8988T (cell line): ENCODE results near the gene OR10P1.
"Not testable (repeated sequence)": the region's sequence is repeated elsewhere in the genome, so short reads cannot be mapped to it uniquely, and the experiment has no call there.

ENCODE experiments used
- DNase-seq: peaks from one replicate; pipeline ENCODE4 v3.0.0; 2011

Gene OR10P1

GRCh38 chr12:55636853-55637252 lies at the start of gene OR10P1:
TSS of gene OR10P1 (plus strand) at chr12:55636892. CDS start at chr12:55636892, 0 bp downstream.
- no peak for DNase-seq

- not testable (repeated sequence) for DNase-seq
Measured at GRCh38 chr12:55590152-55590551, 46.5 kb upstream of the OR10P1 start.

GRCh38 chr12:55607821-55608594 lies 28.7 kb upstream of the OR10P1 start:
- no peak for DNase-seq

GRCh38 chr12:55610598-55610997 lies 26.1 kb upstream of the OR10P1 start:
- no peak for DNase-seq

- no peak for DNase-seq
Measured at GRCh38 chr12:55612646-55613045, 24.0 kb upstream of the OR10P1 start.

GRCh38 chr12:55614764-55615163 lies 21.9 kb upstream of the OR10P1 start:
- DNase-seq, result no peak

- DNase-seq, result peak; percentile 40
Measured at GRCh38 chr12:55619354-55620138, 17.1 kb upstream of the OR10P1 start.

GRCh38 chr12:55624056-55624455 lies 12.6 kb upstream of the OR10P1 start:
- no peak for DNase-seq

- DNase-seq, result no peak
Measured at GRCh38 chr12:55626154-55626553, 10.5 kb upstream of the OR10P1 start.

- no peak for DNase-seq
Measured at GRCh38 chr12:55629058-55629841, 7.4 kb upstream of the OR10P1 start.

GRCh38 chr12:55631056-55631455 lies 5.6 kb upstream of the OR10P1 start:
- no peak for DNase-seq

GRCh38 chr12:55631733-55632132 lies 5.0 kb upstream of the OR10P1 start:
- DNase-seq, result no peak

- DNase-seq, result no peak
Measured at GRCh38 chr12:55633151-55633550, 3.5 kb upstream of the OR10P1 start.

GRCh38 chr12:55636116-55636655 lies 506 bp upstream of the OR10P1 start:
- no peak for DNase-seq

- no peak for DNase-seq
Measured at GRCh38 chr12:55637467-55637866, 775 bp downstream of the OR10P1 start.

GRCh38 chr12:55641595-55641994 lies 4.9 kb downstream of the OR10P1 start:
- DNase-seq, result no peak

GRCh38 chr12:55642267-55642666 lies 5.6 kb downstream of the OR10P1 start:
- no peak for DNase-seq

GRCh38 chr12:55642669-55643068 lies 6.0 kb downstream of the OR10P1 start:
- no peak for DNase-seq

- no peak for DNase-seq
Measured at GRCh38 chr12:55644591-55644990, 7.9 kb downstream of the OR10P1 start.

- no peak for DNase-seq
Measured at GRCh38 chr12:55647027-55647426, 10.3 kb downstream of the OR10P1 start.

GRCh38 chr12:55650620-55651298 lies 14.1 kb downstream of the OR10P1 start:
- not testable (repeated sequence) for DNase-seq

- no peak for DNase-seq
Measured at GRCh38 chr12:55651299-55651683, 14.6 kb downstream of the OR10P1 start.

GRCh38 chr12:55652352-55652751 lies 15.7 kb downstream of the OR10P1 start:
- DNase-seq, result no peak
